Astrocyte of the spinal cord (primary cell): ENCODE results near the gene DND1.
"Not testable (repeated sequence)": the region's sequence is repeated elsewhere in the genome, so short reads cannot be mapped to it uniquely, and the experiment has no call there.

Source experiments
- DNase-seq: peaks from one replicate; pipeline ENCODE4 v3.0.0; 2011; ENCODE audit warnings: low read depth, low spot score
- H3K4me3 ChIP-seq: 2 replicates; pipeline ENCODE4 v1.5.1; 2011; ENCODE audit warnings: low read depth, mild to moderate bottlenecking, low read length, moderate library complexity
- CTCF ChIP-seq: IDR thresholded peaks from 2 replicates; pipeline ENCODE4 v1.5.1; 2012; ENCODE audit warnings: low read depth, mild to moderate bottlenecking, low read length, inconsistent platforms
- in situ Hi-C: cut with HindIII; loops from 2 replicates; pipeline ENCODE4 v1.10.0; 2017; ENCODE audit warnings: low sequenced_read_pairs

The DND1 gene

GRCh38 chr5:140630292-140631035 lies 42.9 kb downstream of the DND1 start:
- TF ChIP-seq CTCF, result no peak
- in situ Hi-C loops, result no loop called here
- no peak overlapping the region for H3K4me3 ChIP-seq
- no peak for DNase-seq

GRCh38 chr5:140628711-140629110 lies 44.7 kb downstream of the DND1 start:
- no peak overlapping the region for H3K4me3 ChIP-seq
- DNase-seq, result no peak
- in situ Hi-C loops, result no loop called here
- TF ChIP-seq CTCF, result no peak

- in situ Hi-C loops, result no loop called here
- no peak overlapping the region for H3K4me3 ChIP-seq
- no peak for TF ChIP-seq CTCF
- no peak for DNase-seq
Measured at GRCh38 chr5:140627972-140628371, 45.4 kb downstream of the DND1 start.

- in situ Hi-C loops, DNase-seq, H3K4me3 ChIP-seq: not testable (repeated sequence)
Measured at GRCh38 chr5:140624886-140625285, 48.5 kb downstream of the DND1 start.

- in situ Hi-C loops, DNase-seq, H3K4me3 ChIP-seq: not testable (repeated sequence)
Measured at GRCh38 chr5:140623061-140623460, 50.3 kb downstream of the DND1 start.

GRCh38 chr5:140622301-140622700 lies 51.1 kb downstream of the DND1 start:
- no peak overlapping the region for H3K4me3 ChIP-seq
- TF ChIP-seq CTCF, result no peak
- in situ Hi-C loops, result no loop called here
- DNase-seq, result no peak
